Activated CD4-positive, alpha-beta T cell treated with anti-CD3 and anti-CD28 coated beads for 1 hour (primary cell): ENCODE results near the gene HSPB9.
"Not testable (repeated sequence)": the region's sequence is repeated elsewhere in the genome, so short reads cannot be mapped to it uniquely, and the experiment has no call there.

Experiments used
- DNase-seq: peaks from one replicate; pipeline ENCODE4 v3.0.0-alpha.2; 2020

HSPB9 gene

GRCh38 chr17:42120161-42120769 is 2.3 kb upstream of the HSPB9 start:
- no peak for DNase-seq

- DNase-seq, result peak; percentile 71
These were observed 1.5 kb upstream of the HSPB9 start, which contains the start of gene KAT2A for GRCh38 chr17:42120770-42121769. TSS of gene KAT2A (minus strand) at chr17:42121367. CDS start at chr17:42121304, 63 bp downstream.

GRCh38 chr17:42124256-42124655 is 1.7 kb downstream of the HSPB9 start:
- no peak for DNase-seq

GRCh38 chr17:42125565-42125964 is 3.0 kb downstream of the HSPB9 start:
- no peak for DNase-seq

- no peak for DNase-seq
These were observed 4.2 kb downstream of the HSPB9 start for GRCh38 chr17:42126836-42127235.

- no peak for DNase-seq
These were observed 4.8 kb downstream of the HSPB9 start for GRCh38 chr17:42127414-42127813.

GRCh38 chr17:42129109-42129837 is 6.7 kb downstream of the HSPB9 start:
- DNase-seq, result no peak

GRCh38 chr17:42130310-42130936 is 7.8 kb downstream of the HSPB9 start:
- no peak for DNase-seq

GRCh38 chr17:42131232-42131631 is 8.6 kb downstream of the HSPB9 start:
- no peak for DNase-seq

GRCh38 chr17:42131981-42132432 is 9.4 kb downstream of the HSPB9 start:
- no peak for DNase-seq

- DNase-seq, result no peak
These were observed 10.3 kb downstream of the HSPB9 start for GRCh38 chr17:42132941-42133340.

- DNase-seq, result no peak
These were observed 10.9 kb downstream of the HSPB9 start for GRCh38 chr17:42133461-42134041.

- DNase-seq, result no peak
These were observed 12.5 kb downstream of the HSPB9 start for GRCh38 chr17:42135151-42135550.

- DNase-seq, result no peak
These were observed 13.4 kb downstream of the HSPB9 start for GRCh38 chr17:42135664-42136653.

GRCh38 chr17:42136654-42137051 is 14.0 kb downstream of the HSPB9 start:
- no peak for DNase-seq

- no peak for DNase-seq
These were observed 16.3 kb downstream of the HSPB9 start for GRCh38 chr17:42138749-42139492.

GRCh38 chr17:42140690-42141089 is 18.1 kb downstream of the HSPB9 start:
- not testable (repeated sequence) for DNase-seq

GRCh38 chr17:42141382-42141781 is 18.8 kb downstream of the HSPB9 start:
- no peak for DNase-seq

- no peak for DNase-seq
These were observed 19.8 kb downstream of the HSPB9 start for GRCh38 chr17:42142371-42142896.

- not testable (repeated sequence) for DNase-seq
These were observed 20.5 kb downstream of the HSPB9 start for GRCh38 chr17:42143138-42143537.
